Mucosa of stomach (tissue), 1 donor: ENCODE results near the gene MFSD11.
"Not testable (repeated sequence)": the region's sequence is repeated elsewhere in the genome, so short reads cannot be mapped to it uniquely, and the experiment has no call there.

Experiments used
- H3K27me3 ChIP-seq: one replicate; pipeline ENCODE4 v1.7.0; 2013; ENCODE audit warnings: mild to moderate bottlenecking, low read length; ENCODE audit not compliant: control insufficient read depth, insufficient read depth
- H3K36me3 ChIP-seq: one replicate; pipeline ENCODE4 v1.7.0; 2013; ENCODE audit warnings: low read length; ENCODE audit not compliant: control insufficient read depth, insufficient read depth
- H3K4me1 ChIP-seq: one replicate; pipeline ENCODE4 v1.7.0; 2013; ENCODE audit warnings: mild to moderate bottlenecking, low read length; ENCODE audit not compliant: control insufficient read depth, insufficient read depth
- H3K4me3 ChIP-seq: one replicate; pipeline ENCODE4 v1.7.0; 2013; ENCODE audit warnings: low read length
- H3K9ac ChIP-seq: one replicate; pipeline ENCODE4 v1.7.0; 2013; ENCODE audit warnings: mild to moderate bottlenecking, low read length, moderate library complexity
- H3K9me3 ChIP-seq: one replicate; pipeline ENCODE4 v1.7.0; 2013; ENCODE audit warnings: mild to moderate bottlenecking, low read length, moderate library complexity; ENCODE audit not compliant: control insufficient read depth
- donor health status: Pancreatic carcinoma.

The MFSD11 gene

DNA sequence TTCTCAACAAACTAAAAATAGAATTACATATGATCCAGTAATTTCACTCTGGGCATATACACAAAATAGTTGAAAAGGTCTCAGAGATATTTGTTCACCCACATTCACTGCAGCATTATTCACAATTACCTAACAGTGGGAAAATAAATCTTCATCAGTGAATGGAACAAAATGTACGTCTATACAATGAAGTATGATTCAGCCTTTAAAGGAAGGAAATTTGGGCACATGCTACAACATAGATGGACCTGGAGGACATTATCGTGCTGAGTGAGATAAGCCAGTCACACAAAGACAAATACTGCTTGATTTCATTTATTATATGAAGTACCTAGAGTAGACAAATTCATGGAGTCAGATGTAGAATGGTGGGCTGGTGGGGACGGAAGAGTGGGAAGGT is 47.0 kb downstream of the MFSD11 start:
- Histone ChIP-seq H3K27me3 (no peaks in the 10 kb centered on the region), H3K36me3 (no peaks in the 10 kb centered on the region), H3K9me3 (no peaks in the 10 kb centered on the region), H3K4me1 (peaks cover 5% of the 10 kb centered on the region), H3K9ac (no peak overlapping the region), H3K4me3 (no peak overlapping the region)

DNA sequence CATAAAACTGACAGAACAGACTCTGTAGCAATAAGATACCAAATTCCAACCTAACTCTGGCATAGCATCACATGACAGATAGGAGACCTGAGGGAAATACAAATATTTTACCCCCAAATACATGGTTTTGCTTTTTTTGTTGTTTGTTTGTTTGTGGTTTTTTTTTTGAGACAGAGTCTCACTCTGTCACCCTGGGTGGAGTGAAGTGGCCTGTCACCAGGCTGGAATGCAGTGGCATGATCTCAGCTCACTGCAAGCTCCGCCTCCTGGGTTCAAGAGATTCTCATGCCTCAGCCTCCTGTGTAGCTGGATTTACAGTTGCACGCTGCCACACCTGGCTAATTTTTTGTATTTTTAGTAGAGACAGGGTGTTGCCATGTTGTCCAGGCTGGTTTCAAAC is 49.9 kb downstream of the MFSD11 start:
- H3K4me1 ChIP-seq, H3K9me3 ChIP-seq, H3K9ac ChIP-seq, H3K27me3 ChIP-seq, H3K36me3 ChIP-seq, H3K4me3 ChIP-seq: not testable (repeated sequence)

DNA sequence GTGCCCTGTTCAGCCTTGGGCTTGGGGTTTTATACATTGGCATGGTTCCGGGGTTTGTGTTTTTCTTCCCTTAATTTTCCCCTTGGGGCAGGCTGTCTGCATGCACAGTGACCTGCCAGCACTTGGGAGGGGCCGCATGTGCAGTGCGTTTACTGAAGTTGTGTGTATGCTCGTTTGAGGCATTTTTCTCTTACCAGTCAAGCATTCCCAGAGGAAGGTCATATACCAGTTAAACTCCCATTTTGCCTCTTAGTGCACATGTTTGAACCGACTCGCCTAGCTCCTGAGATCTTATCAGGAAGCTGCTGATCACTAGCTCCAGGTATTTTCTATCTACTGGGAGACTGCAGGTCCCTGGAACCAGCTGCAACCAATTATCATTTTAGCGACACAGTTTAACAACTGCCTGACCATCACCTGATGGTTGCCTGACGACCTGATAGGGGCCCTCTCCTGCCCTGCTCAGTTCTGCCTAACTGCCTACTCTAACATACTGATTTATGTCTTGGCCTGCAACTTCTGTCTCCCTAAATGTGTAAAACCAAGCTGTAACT is 51.4 kb downstream of the MFSD11 start:
- no peak overlapping the region for H3K4me3 ChIP-seq
- H3K27me3 ChIP-seq: no peaks in the 10 kb centered on the region
- H3K4me1 ChIP-seq: peaks cover 5% of the 10 kb centered on the region
- H3K9ac ChIP-seq: no peak overlapping the region
- H3K9me3 ChIP-seq: no peaks in the 10 kb centered on the region
- no peaks in the 10 kb centered on the region for H3K36me3 ChIP-seq

DNA sequence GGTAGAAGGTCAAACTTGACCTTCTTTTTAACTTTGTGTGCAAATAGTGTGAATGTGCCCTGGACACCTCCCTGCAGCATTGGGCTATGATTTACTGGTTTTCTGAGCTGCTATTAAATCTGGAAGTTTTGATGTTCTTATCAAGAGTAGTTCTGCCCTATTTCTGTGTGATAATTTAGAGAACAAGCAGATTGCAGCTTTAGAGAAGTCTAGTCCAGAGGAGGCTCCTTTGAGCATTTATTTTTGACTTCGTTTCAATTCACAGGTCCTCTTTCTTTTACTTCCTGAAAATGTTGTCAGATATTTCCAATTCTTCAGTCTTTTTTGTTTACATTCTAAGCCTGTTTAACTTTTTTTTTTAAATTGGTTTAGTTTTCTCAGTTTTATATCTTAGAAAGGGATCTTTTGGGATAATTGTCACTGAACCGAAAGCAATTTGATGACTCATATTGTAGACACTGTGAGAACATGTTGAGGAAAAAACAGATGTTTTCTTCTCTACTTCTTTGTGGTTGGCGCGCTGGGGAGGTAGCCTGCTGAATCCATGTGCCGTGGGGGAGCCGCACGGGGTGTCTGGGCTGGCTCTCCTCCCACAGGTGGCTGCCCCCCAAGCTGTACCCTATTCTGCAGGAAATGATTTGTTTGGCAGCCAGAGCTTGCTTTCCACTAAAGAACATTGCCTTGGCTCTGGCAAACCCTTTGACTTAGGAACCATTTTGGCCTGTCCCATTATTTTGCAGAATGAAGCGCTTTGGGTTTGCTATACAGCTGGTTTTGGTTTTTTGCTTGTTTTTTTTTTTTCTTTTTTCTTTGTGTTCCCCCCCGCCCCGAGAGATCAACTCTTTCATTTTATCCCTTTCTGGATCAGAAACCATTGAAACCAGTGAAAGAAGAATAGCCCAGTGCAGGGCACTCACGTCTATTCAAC is 53.4 kb downstream of the MFSD11 start:
- Histone ChIP-seq H3K9me3 (no peaks in the 10 kb centered on the region), H3K4me1 (peaks cover 5% of the 10 kb centered on the region), H3K4me3 (no peak overlapping the region), H3K9ac (no peak overlapping the region), H3K27me3 (no peaks in the 10 kb centered on the region), H3K36me3 (no peaks in the 10 kb centered on the region)

DNA sequence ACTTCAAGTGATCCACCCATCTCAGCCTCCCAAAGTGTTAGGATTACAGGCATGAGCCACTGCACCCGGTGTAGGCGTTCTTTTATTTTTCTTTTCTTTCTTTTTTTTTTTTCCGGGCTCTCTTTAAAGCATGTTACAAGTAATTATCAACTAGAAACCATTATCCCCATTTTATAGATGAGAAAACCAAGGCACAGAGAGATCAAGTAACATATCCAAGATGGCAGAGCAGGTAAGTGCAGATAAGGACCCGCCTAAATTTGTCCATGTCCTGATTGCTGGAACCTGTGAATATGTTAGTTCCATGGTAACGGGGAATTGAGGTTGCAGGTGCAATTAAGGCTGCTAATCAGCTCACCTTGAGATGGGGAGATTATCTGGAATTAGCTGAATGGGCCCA is 54.4 kb downstream of the MFSD11 start:
- Histone ChIP-seq H3K4me3 (no peak overlapping the region), H3K9ac (no peak overlapping the region), H3K36me3 (no peaks in the 10 kb centered on the region), H3K27me3 (no peaks in the 10 kb centered on the region), H3K4me1 (peaks cover 4% of the 10 kb centered on the region), H3K9me3 (no peaks in the 10 kb centered on the region)

DNA sequence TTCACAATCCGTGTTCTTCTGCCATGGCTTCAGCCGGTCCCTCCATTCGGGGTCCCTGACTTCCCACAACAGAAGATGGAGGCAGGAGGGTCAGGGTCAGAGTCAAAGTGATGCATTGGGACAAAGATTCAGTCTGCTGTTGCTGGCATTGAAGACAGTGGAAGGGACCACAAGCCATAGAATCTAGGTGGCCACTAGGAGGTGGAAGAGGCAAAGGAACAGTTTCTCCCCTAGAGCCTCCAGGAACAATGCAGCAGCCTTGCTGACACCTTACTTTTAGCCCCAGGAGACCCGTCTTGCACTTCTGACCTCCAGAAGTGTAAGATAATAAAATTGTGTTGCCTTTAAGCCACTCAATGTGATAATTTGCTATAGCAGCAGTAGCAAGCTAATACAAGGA is 55.9 kb downstream of the MFSD11 start:
- Histone ChIP-seq H3K36me3 (no peaks in the 10 kb centered on the region), H3K4me1 (no peaks in the 10 kb centered on the region), H3K27me3 (no peaks in the 10 kb centered on the region), H3K9me3 (no peaks in the 10 kb centered on the region), H3K9ac (no peak overlapping the region), H3K4me3 (no peak overlapping the region)

DNA sequence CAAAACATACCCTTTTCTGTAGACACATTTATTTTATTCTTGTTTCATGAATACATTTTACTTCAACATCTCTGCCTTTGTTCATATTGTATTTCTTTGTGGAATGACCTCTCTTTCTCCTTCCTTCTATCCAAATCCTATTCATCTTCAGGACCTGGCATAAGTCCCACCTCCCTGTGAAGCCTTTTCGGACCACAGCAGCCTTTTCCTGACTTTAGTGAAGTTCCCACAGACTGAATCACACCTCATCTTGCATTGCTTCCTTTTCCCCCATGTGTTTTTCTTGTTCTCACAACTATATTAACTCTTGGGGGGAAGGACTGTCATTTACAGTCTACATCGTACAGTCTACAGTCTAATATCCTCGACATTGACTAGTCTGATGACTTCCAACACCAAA is 58.2 kb downstream of the MFSD11 start:
- Histone ChIP-seq H3K9me3 (no peaks in the 10 kb centered on the region), H3K9ac (no peak overlapping the region), H3K36me3 (no peaks in the 10 kb centered on the region), H3K4me3 (no peak overlapping the region), H3K4me1 (no peaks in the 10 kb centered on the region), H3K27me3 (no peaks in the 10 kb centered on the region)

DNA sequence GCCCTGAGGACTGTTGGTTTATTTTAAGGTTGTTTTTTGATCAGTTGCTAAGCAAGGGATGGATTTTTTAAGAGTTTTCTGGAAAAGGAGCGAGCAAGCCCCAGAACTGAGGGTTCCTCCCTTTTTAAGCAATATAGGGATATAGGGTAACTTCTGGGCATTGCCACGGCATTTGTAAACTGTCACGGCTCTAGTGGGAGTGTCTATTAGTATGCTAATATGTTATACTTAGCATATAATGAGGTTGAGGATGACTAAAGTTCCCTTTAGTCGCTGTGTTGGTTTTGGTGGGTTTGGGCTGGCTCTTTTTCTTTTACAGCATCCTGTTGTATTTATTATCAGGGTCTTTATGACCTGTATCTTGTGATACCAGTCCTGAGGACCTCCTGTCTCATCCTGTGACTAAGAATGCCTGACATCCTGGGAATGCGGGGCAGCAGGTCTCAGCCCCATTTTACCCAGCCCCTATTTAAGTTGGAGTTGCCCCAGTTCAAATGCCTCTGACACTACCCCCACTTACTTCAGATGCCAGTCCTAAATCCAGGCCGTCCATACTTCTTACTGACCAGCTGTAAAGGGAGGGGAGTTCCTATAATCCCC is 59.4 kb downstream of the MFSD11 start:
- Histone ChIP-seq H3K9ac (no peak overlapping the region), H3K27me3 (no peaks in the 10 kb centered on the region), H3K4me1 (no peaks in the 10 kb centered on the region), H3K36me3 (no peaks in the 10 kb centered on the region), H3K9me3 (no peaks in the 10 kb centered on the region), H3K4me3 (no peak overlapping the region)

DNA sequence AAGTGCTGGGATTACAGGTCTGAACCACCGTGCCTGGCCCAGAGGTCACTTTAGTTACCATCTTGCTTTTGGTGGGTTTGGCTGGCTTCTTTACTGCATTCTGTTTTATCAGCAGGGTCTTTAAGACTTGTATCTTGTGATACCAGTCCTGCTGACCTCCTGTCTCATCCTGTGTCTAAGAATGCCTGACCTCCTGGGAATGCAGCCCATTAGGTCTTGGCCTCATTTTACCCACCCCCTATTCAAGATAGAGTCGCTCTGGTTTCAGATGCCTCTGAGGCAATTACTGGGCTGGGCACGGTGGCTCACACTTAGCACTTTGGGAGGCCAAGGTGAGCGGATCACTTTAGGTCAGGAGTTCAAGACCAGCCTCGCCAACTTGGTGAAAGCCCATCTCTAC is 63.8 kb downstream of the MFSD11 start:
- no peaks in the 10 kb centered on the region for H3K4me1 ChIP-seq
- no peaks in the 10 kb centered on the region for H3K36me3 ChIP-seq
- H3K9me3 ChIP-seq: no peaks in the 10 kb centered on the region
- no peak overlapping the region for H3K4me3 ChIP-seq
- H3K9ac ChIP-seq: no peak overlapping the region
- H3K27me3 ChIP-seq: no peaks in the 10 kb centered on the region

DNA sequence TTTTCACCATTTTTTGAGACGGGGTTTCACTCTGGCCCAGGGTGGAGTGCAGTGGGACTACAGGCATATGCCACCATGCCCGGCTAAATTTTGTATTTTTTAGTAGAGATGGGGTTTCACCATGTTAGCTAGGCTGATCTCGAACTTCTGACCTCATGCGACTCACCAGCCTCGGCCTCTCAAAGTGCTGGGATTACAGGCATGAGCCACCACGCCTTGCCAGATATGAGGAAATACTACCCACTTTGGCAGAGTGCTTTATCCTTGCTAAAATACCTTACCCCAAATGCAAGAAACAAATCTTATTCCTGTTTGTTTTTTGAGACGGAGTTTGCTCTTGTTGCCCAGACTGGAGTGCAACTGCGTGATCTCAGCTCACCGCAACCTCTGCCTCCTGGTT is 67.4 kb downstream of the MFSD11 start:
- no peaks in the 10 kb centered on the region for H3K9me3 ChIP-seq
- no peak overlapping the region for H3K4me3 ChIP-seq
- no peaks in the 10 kb centered on the region for H3K27me3 ChIP-seq
- no peak overlapping the region for H3K9ac ChIP-seq
- no peaks in the 10 kb centered on the region for H3K36me3 ChIP-seq
- H3K4me1 ChIP-seq: no peaks in the 10 kb centered on the region

DNA sequence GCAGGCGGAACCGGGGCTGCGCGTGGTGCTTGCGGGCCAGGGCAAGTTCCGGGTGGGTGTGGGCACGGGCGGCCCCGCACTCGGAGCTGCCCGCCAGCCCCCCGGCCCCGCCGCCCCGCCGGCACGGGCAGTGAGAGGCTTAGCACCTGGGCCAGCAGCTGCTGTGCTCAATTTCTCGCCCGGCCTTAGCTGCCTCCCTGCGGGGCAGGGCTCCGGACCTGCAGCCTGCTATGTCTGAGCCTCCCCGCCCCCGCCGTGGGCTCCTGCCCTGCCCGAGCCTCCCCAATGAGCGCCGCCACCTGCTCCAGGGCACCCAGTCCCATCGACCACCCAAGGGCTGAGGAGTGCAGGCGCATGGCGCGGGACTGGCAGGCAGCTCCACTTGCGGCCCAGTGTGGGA is 68.2 kb downstream of the MFSD11 start:
- not testable (repeated sequence) for H3K9ac ChIP-seq, H3K27me3 ChIP-seq, H3K36me3 ChIP-seq, H3K4me1 ChIP-seq, H3K4me3 ChIP-seq, H3K9me3 ChIP-seq

DNA sequence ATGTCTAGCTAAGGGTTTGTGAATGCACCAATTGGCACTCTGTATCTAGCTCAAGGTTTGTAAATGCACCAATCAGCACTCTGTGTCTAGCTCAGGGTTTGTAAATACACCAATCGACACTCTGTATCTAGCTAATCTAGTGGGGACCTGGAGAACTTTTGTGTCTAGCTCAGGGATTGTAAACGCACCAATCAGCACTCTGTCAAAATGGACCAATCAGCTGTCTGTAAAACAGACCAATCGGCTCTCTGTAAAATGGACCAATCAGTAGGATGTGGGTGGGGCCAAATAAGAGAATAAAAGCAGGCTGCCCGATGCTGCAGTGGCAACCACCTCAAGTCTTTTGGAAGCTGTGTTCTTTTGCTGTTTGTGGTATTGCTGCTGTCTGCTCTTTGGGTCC is 68.8 kb downstream of the MFSD11 start:
- H3K4me3 ChIP-seq, H3K27me3 ChIP-seq, H3K4me1 ChIP-seq, H3K36me3 ChIP-seq, H3K9ac ChIP-seq, H3K9me3 ChIP-seq: not testable (repeated sequence)
